Thyroid gland (tissue), 4 donors: ENCODE data around the gene UGT2A2.

Experiments
- CTCF ChIP-seq, 6 experiments: fragments of 200-600 bp in 3 of 6; fragments of 450-650 bp in 3 of 6; sonication (generic) in 3 of 6; IDR thresholded peaks; one replicate each; pipeline ENCODE4 v1.5.1; 2016 to 2019; ENCODE audit warnings: antibody characterized with exemption in 6 of 6, mild to moderate bottlenecking in 2 of 6, inconsistent platforms in 1 of 6, moderate library complexity in 1 of 6
- POLR2A ChIP-seq, 2 donors: fragments of 450-650 bp; IDR thresholded peaks; one replicate each; pipeline ENCODE4 v1.6.1; 2017; ENCODE audit warnings: antibody characterized with exemption in 2 of 2, mild to moderate bottlenecking in 2 of 2, moderate library complexity in 1 of 2

GRCh38 chr4:69594382-69594781 is 45.1 kb downstream of the UGT2A2 start:
- TF ChIP-seq CTCF (IDR thresholded peaks at IDR 0.05) (no peak), POLR2A (IDR thresholded peaks at IDR 0.05) (no peak)
